Ammon's horn (tissue), 1 donor: ENCODE measurements around the gene SHROOM3.
A peak's percentile ranks its signal among the peaks of the same experiment; 100 is the strongest.

Source experiments
- DNase-seq: peaks from one replicate; pipeline ENCODE4 v3.0.0-alpha.2; 2016; ENCODE audit warnings: low spot score

SHROOM3 gene

GRCh38 chr4:76494243-76494642 lies 59.2 kb downstream of the SHROOM3 start:
- no peak for DNase-seq

GRCh38 chr4:76494871-76495590 lies 60.0 kb downstream of the SHROOM3 start:
- no peak for DNase-seq

GRCh38 chr4:76498550-76498949 lies 63.5 kb downstream of the SHROOM3 start:
- DNase-seq: no peak

- no peak for DNase-seq
Measured at GRCh38 chr4:76499461-76499860, 64.4 kb downstream of the SHROOM3 start.

- no peak for DNase-seq
Measured at GRCh38 chr4:76502886-76503285, 67.9 kb downstream of the SHROOM3 start.

GRCh38 chr4:76504613-76505465 lies 69.8 kb downstream of the SHROOM3 start:
- DNase-seq: peak; percentile 65

GRCh38 chr4:76511947-76512346 lies 76.9 kb downstream of the SHROOM3 start:
- DNase-seq: no peak

GRCh38 chr4:76513482-76513881 lies 78.5 kb downstream of the SHROOM3 start:
- no peak for DNase-seq

GRCh38 chr4:76514087-76514486 lies 79.1 kb downstream of the SHROOM3 start:
- no peak for DNase-seq

GRCh38 chr4:76515975-76516843 lies 81.2 kb downstream of the SHROOM3 start:
- DNase-seq: no peak

GRCh38 chr4:76518241-76518640 lies 83.2 kb downstream of the SHROOM3 start:
- DNase-seq: no peak

GRCh38 chr4:76523593-76523992 lies 88.6 kb downstream of the SHROOM3 start:
- peak; percentile 9 for DNase-seq

GRCh38 chr4:76525751-76526150 lies 90.7 kb downstream of the SHROOM3 start:
- no peak for DNase-seq

GRCh38 chr4:76526585-76526990 lies 91.6 kb downstream of the SHROOM3 start:
- DNase-seq: no peak

- no peak for DNase-seq
Measured at GRCh38 chr4:76527666-76528065, 92.6 kb downstream of the SHROOM3 start.

GRCh38 chr4:76531597-76531996 lies 96.6 kb downstream of the SHROOM3 start:
- no peak for DNase-seq

- DNase-seq: no peak
Measured at GRCh38 chr4:76532805-76533204, 97.8 kb downstream of the SHROOM3 start.

- DNase-seq: no peak
Measured at GRCh38 chr4:76533314-76533713, 98.3 kb downstream of the SHROOM3 start.

- no peak for DNase-seq
Measured at GRCh38 chr4:76535603-76536372, 100.8 kb downstream of the SHROOM3 start.

GRCh38 chr4:76536373-76536689 lies 101.3 kb downstream of the SHROOM3 start:
- DNase-seq: no peak

GRCh38 chr4:76538296-76538695 lies 103.3 kb downstream of the SHROOM3 start:
- DNase-seq: no peak

- DNase-seq: no peak
Measured at GRCh38 chr4:76539979-76540378, 105.0 kb downstream of the SHROOM3 start.
